ENCODE results near the gene CACNA1C.

The CACNA1C gene

GRCh38 chr12:2541631-2542204 is 488.9 kb downstream of the CACNA1C start:
- DNase-seq, result no peak

- no peak for DNase-seq
Measured at GRCh38 chr12:2543801-2544200, 491.0 kb downstream of the CACNA1C start.

- DNase-seq, result no peak
Measured at GRCh38 chr12:2544230-2544629, 491.4 kb downstream of the CACNA1C start.

- DNase-seq, result no peak
Measured at GRCh38 chr12:2547273-2548044, 494.7 kb downstream of the CACNA1C start.

GRCh38 chr12:2548081-2548480 is 495.3 kb downstream of the CACNA1C start:
- no peak for DNase-seq

- no peak for DNase-seq
Measured at GRCh38 chr12:2550561-2551411, 498.0 kb downstream of the CACNA1C start.

GRCh38 chr12:2551412-2551900 is 498.7 kb downstream of the CACNA1C start:
- no peak for DNase-seq

GRCh38 chr12:2552000-2552756 is 499.4 kb downstream of the CACNA1C start:
- DNase-seq, result no peak

- DNase-seq, result no peak
Measured at GRCh38 chr12:2553388-2554126, 500.8 kb downstream of the CACNA1C start.

GRCh38 chr12:2555487-2556082 is 502.8 kb downstream of the CACNA1C start:
- DNase-seq, result no peak

- DNase-seq, result no peak
Measured at GRCh38 chr12:2557597-2557996, 504.8 kb downstream of the CACNA1C start.

- DNase-seq, result no peak
Measured at GRCh38 chr12:2559931-2560330, 507.1 kb downstream of the CACNA1C start.

- no peak for DNase-seq
Measured at GRCh38 chr12:2560356-2560755, 507.6 kb downstream of the CACNA1C start.

- no peak for DNase-seq
Measured at GRCh38 chr12:2561367-2561766, 508.6 kb downstream of the CACNA1C start.

- no peak for DNase-seq
Measured at GRCh38 chr12:2562400-2562799, 509.6 kb downstream of the CACNA1C start.

GRCh38 chr12:2563709-2564108 is 510.9 kb downstream of the CACNA1C start:
- no peak for DNase-seq

- no peak for DNase-seq
Measured at GRCh38 chr12:2566161-2566560, 513.4 kb downstream of the CACNA1C start.

- no peak for DNase-seq
Measured at GRCh38 chr12:2567711-2568110, 514.9 kb downstream of the CACNA1C start.

GRCh38 chr12:2570562-2570961 is 517.8 kb downstream of the CACNA1C start:
- no peak for DNase-seq

- no peak for DNase-seq
Measured at GRCh38 chr12:2574355-2574935, 521.7 kb downstream of the CACNA1C start.

GRCh38 chr12:2575245-2575644 is 522.5 kb downstream of the CACNA1C start:
- DNase-seq, result no peak
